NT2/D1 (cell line): ENCODE measurements around the gene ZNF428.

Experiments
- YY1 ChIP-seq: IDR thresholded peaks from 2 replicates; pipeline ENCODE4 v1.6.1; 2011; ENCODE audit not compliant: insufficient read length, insufficient read depth
- ZNF274 ChIP-seq: IDR thresholded peaks from 2 replicates; pipeline ENCODE4 v1.6.1; 2011; ENCODE audit warnings: mild to moderate bottlenecking, low read depth, low read length

- TF ChIP-seq YY1 (no peak), ZNF274 (no peak)
Observed at GRCh38 chr19:43589678-43590077, 29.8 kb downstream of the ZNF428 start.
